ENCODE data around the gene PPP4R3A. TPM values are rescaled to one million over a fixed set of nuclear protein-coding genes. Genes with fewer than 3 reads are reported as not detected.

PPP4R3A gene
- total RNA-seq, 1 donor from 2014 or later, result 38.3 TPM

- Histone ChIP-seq H3K27ac (replicated peaks) (peak overlapping the region; percentile 76), H3K4me3 (peak overlapping the region; percentile 77), H3K9me3 (replicated peaks) (no peaks in the 10 kb centered on the region), H3K27me3 (ENCODE audit: low read depth) (peaks cover 52% of the 10 kb centered on the region), H3K4me1 (peaks cover 28% of the 10 kb centered on the region), H3K36me3 (no peaks in the 10 kb centered on the region)
- intact Hi-C loops (cut with micrococcal nuclease), result loop anchor here (5.0 kb wide), 1 partner anchor 94 kb away; no protein-coding TSS in a partner anchor
- DNase-seq, result no peak
- no peak for TF ChIP-seq CTCF (IDR thresholded peaks at IDR 0.05; ENCODE audit: borderline replicate concordance)
Observed at GRCh38 chr14:91416744-91417119, 93.4 kb downstream of the PPP4R3A start.

GRCh38 chr14:91415794-91416743, 94.0 kb downstream of the PPP4R3A start:
- intact Hi-C loops (cut with micrococcal nuclease), result loop anchor here (5.0 kb wide), 1 partner anchor 94 kb away; no protein-coding TSS in a partner anchor
- H3K4me3 ChIP-seq, result peak overlapping the region; percentile 77
- peaks cover 28% of the 10 kb centered on the region for H3K4me1 ChIP-seq
- no peaks in the 10 kb centered on the region for H3K36me3 ChIP-seq
- H3K9me3 ChIP-seq (replicated peaks), result no peaks in the 10 kb centered on the region
- TF ChIP-seq CTCF (IDR thresholded peaks at IDR 0.05; ENCODE audit: borderline replicate concordance), result no peak
- peak overlapping the region; percentile 76 for H3K27ac ChIP-seq (replicated peaks)
- DNase-seq, result no peak
- H3K27me3 ChIP-seq (ENCODE audit: low read depth), result peaks cover 52% of the 10 kb centered on the region

GRCh38 chr14:91414475-91414833, 95.7 kb downstream of the PPP4R3A start:
- intact Hi-C loops (cut with micrococcal nuclease), result no loop called here
- no peak overlapping the region for H3K4me3 ChIP-seq
- H3K27ac ChIP-seq (replicated peaks), result no peak overlapping the region
- TF ChIP-seq CTCF (IDR thresholded peaks at IDR 0.05; ENCODE audit: borderline replicate concordance), result no peak
- no peak for DNase-seq
- peaks cover 52% of the 10 kb centered on the region for H3K27me3 ChIP-seq (ENCODE audit: low read depth)
- no peaks in the 10 kb centered on the region for H3K36me3 ChIP-seq
- peaks cover 28% of the 10 kb centered on the region for H3K4me1 ChIP-seq
- H3K9me3 ChIP-seq (replicated peaks), result no peaks in the 10 kb centered on the region

GRCh38 chr14:91413547-91414474, 96.3 kb downstream of the PPP4R3A start:
- intact Hi-C loops (cut with micrococcal nuclease), result no loop called here
- TF ChIP-seq CTCF (IDR thresholded peaks at IDR 0.05; ENCODE audit: borderline replicate concordance), result no peak
- H3K27ac ChIP-seq (replicated peaks), result no peak overlapping the region

GRCh38 chr14:91412939-91413338, 97.2 kb downstream of the PPP4R3A start:
- intact Hi-C loops (cut with micrococcal nuclease), result no loop called here
- Histone ChIP-seq H3K27ac (replicated peaks) (no peak overlapping the region), H3K27me3 (ENCODE audit: low read depth) (peaks cover 44% of the 10 kb centered on the region), H3K9me3 (replicated peaks) (no peaks in the 10 kb centered on the region), H3K36me3 (no peaks in the 10 kb centered on the region), H3K4me1 (peaks cover 16% of the 10 kb centered on the region), H3K4me3 (no peak overlapping the region)
- TF ChIP-seq CTCF (IDR thresholded peaks at IDR 0.05; ENCODE audit: borderline replicate concordance), result no peak
- no peak for DNase-seq

More at GRCh38 chr14:91413547-91414474, 96.3 kb downstream of the PPP4R3A start:
- peaks cover 52% of the 10 kb centered on the region for H3K27me3 ChIP-seq (ENCODE audit: low read depth)
- no peaks in the 10 kb centered on the region for H3K36me3 ChIP-seq
- peaks cover 25% of the 10 kb centered on the region for H3K4me1 ChIP-seq
- DNase-seq, result no peak
- no peaks in the 10 kb centered on the region for H3K9me3 ChIP-seq (replicated peaks)
- no peak overlapping the region for H3K4me3 ChIP-seq
